Measurements from ENCODE around the gene RIMS3.

- TF ChIP-seq CTCF (IDR thresholded peaks at IDR 0.05): no peak
- no peak for TF ChIP-seq EP300 (IDR thresholded peaks at IDR 0.05)
- no peak for TF ChIP-seq POLR2AphosphoS5 (IDR thresholded peaks at IDR 0.05)
Measured at GRCh38 chr1:40664791-40665190, 691 bp downstream of the RIMS3 start.
